Liver (tissue), 9 donors: ENCODE measurements around the gene TEX11. TPM values are rescaled to one million over a fixed set of nuclear protein-coding genes. Genes with fewer than 3 reads are reported as not detected.
"Not testable (repeated sequence)": the region's sequence is repeated elsewhere in the genome, so short reads cannot be mapped to it uniquely, and the experiment has no call there.

Source experiments
- DNase-seq: peaks from one replicate; pipeline ENCODE4 v3.0.0-alpha.2; 2017; ENCODE audit warnings: low spot score
- H3K27ac ChIP-seq, 2 donors: one replicate each; pipeline ENCODE4 v1.7.0; 2013; ENCODE audit warnings: inconsistent platforms in 2 of 2, low read length in 2 of 2, control low read depth in 1 of 2, low read depth in 1 of 2, mild to moderate bottlenecking in 1 of 2
- H3K27me3 ChIP-seq, 4 donors: one replicate each; pipeline versions ENCODE4 v1.6.1 to v1.7.0; 2013; ENCODE audit warnings: low read length in 3 of 4, inconsistent platforms in 1 of 4, mild to moderate bottlenecking in 1 of 4, moderate library complexity in 1 of 4; ENCODE audit not compliant: control insufficient read depth in 4 of 4, insufficient read depth in 4 of 4
- H3K36me3 ChIP-seq, 4 donors: one replicate each; pipeline versions ENCODE4 v1.6.1 to v1.7.0; 2013; ENCODE audit warnings: low read length in 3 of 4, mild to moderate bottlenecking in 3 of 4, low read depth in 1 of 4, moderate library complexity in 1 of 4; ENCODE audit not compliant: control insufficient read depth in 4 of 4, insufficient read depth in 3 of 4
- H3K4me1 ChIP-seq, 4 donors: one replicate each; pipeline versions ENCODE4 v1.6.1 to v1.7.0; 2013; ENCODE audit warnings: low read length in 3 of 4, mild to moderate bottlenecking in 3 of 4, moderate library complexity in 1 of 4; ENCODE audit not compliant: control insufficient read depth in 4 of 4, insufficient read depth in 4 of 4
- H3K4me3 ChIP-seq, 3 donors: one replicate each; pipeline versions ENCODE4 v1.6.1 to v1.7.0; 2013; ENCODE audit warnings: low read length in 3 of 3, control low read depth in 1 of 3, low read depth in 1 of 3, mild to moderate bottlenecking in 1 of 3
- H3K9ac ChIP-seq, 2 donors: one replicate each; pipeline ENCODE4 v1.7.0; 2013; ENCODE audit warnings: low read length in 2 of 2, mild to moderate bottlenecking in 2 of 2, moderate library complexity in 2 of 2, control low read depth in 1 of 2, low read depth in 1 of 2
- H3K9me3 ChIP-seq, 4 donors: one replicate each; pipeline versions ENCODE4 v1.6.1 to v1.7.0; 2013; ENCODE audit warnings: low read length in 3 of 4; ENCODE audit not compliant: control insufficient read depth in 4 of 4
- CTCF ChIP-seq: fragments of 150-350 bp; IDR thresholded peaks from 2 replicates; pipeline ENCODE4 v1.5.1; 2017; ENCODE audit warnings: improper control_type of control experiment, low read depth, low read length; ENCODE audit not compliant: missing input control
- EGR1 ChIP-seq, 2 donors: IDR thresholded peaks; 2 replicates each; pipeline ENCODE4 v1.6.1; 2016 to 2018; ENCODE audit warnings: antibody characterized with exemption in 2 of 2, low read depth in 2 of 2
- FOXA1 ChIP-seq: IDR thresholded peaks from 2 replicates; pipeline ENCODE4 v1.6.1; 2016; ENCODE audit warnings: antibody characterized with exemption
- HNF4A ChIP-seq, 2 donors: conservative IDR thresholded peaks; 2 replicates each; pipeline ENCODE4 v1.6.1; 2016; ENCODE audit warnings: antibody characterized with exemption in 2 of 2, mild to moderate bottlenecking in 2 of 2
- HNF4G ChIP-seq: IDR thresholded peaks from 2 replicates; pipeline ENCODE4 v1.6.1; 2016; ENCODE audit warnings: antibody characterized with exemption
- JUND ChIP-seq, 2 donors: IDR thresholded peaks; 2 replicates each; pipeline ENCODE4 v1.6.1; 2016; ENCODE audit warnings: antibody characterized with exemption in 2 of 2
- NR2F2 ChIP-seq: IDR thresholded peaks from 2 replicates; pipeline ENCODE4 v1.6.1; 2016; ENCODE audit warnings: antibody characterized with exemption
- RXRA ChIP-seq, 2 donors: IDR thresholded peaks; 2 replicates each; pipeline ENCODE4 v1.6.1; 2017 to 2018; ENCODE audit warnings: antibody characterized with exemption in 2 of 2, mild to moderate bottlenecking in 1 of 2
- SP1 ChIP-seq: IDR thresholded peaks from 2 replicates; pipeline ENCODE4 v1.6.1; 2018; ENCODE audit warnings: antibody characterized with exemption, mild to moderate bottlenecking
- YY1 ChIP-seq: IDR thresholded peaks from 2 replicates; pipeline ENCODE4 v1.6.1; 2016; ENCODE audit warnings: antibody characterized with exemption, mild to moderate bottlenecking
- ZBTB33 ChIP-seq: IDR thresholded peaks from 2 replicates; pipeline ENCODE4 v1.6.1; 2016; ENCODE audit warnings: antibody characterized with exemption
- WGBS: extraction: QIAGEN DNeasy Blood & Tissue Kit; methylation state at CpG from one replicate; pipeline ENCODE4 v1.1.7; 2013; 5-methylcytosine and 5-hydroxymethylcytosine counted together
- polyA plus RNA-seq, 2 donors: library from polyadenylated mRNA; stranded (reverse) in 1 of 2; unstranded in 1 of 2; fragments of 200-250 nt in 1 of 2; fragments of >200 nt in 1 of 2; fragmentation: Nextera tagmentation in 1 of 2; extraction: Ambion mirVana in 1 of 2; gene quantifications; one replicate each; pipeline versions ENCODE4 v1.2.1 to v1.2.3, GENCODE V29; 2013 to 2015
- total RNA-seq, 2 donors: library from RNA; depleted of rRNA; stranded (reverse); fragments of >200 nt; gene quantifications; one replicate each; pipeline ENCODE4 v1.2.3, GENCODE V29; 2014
- donor health status: healthy.
- donor health status: healthy.
- donor health status: healthy.
- donor health status: healthy.
- donor health status: healthy.

Gene TEX11
- total and polyA plus RNA-seq, 4 donors: 0.03 to 0.14 (median 0.08) TPM; not detected in 1

- 90% methylated on average over 4 of the region's 4 CpGs for WGBS
- DNase-seq: no peak
- H3K36me3 ChIP-seq: no peaks in the 10 kb centered on the region
- no peak overlapping the region for H3K27ac ChIP-seq
- no peaks in the 10 kb centered on the region for H3K27me3 ChIP-seq
- TF ChIP-seq YY1 (no peak), ZBTB33 (no peak), CTCF (no peak), RXRA (IDR thresholded peaks at IDR 0.05) (no peak), EGR1 (IDR thresholded peaks at IDR 0.05; ENCODE audit: low read depth in 2 of 2) (no peak), JUND (IDR thresholded peaks at IDR 0.05) (no peak), HNF4G (no peak), SP1 (no peak), FOXA1 (no peak), NR2F2 (no peak)
- no peak overlapping the region for H3K9ac ChIP-seq
- peaks cover 0 to 2% (median 0%) of the 10 kb centered on the region in 4 donors for H3K9me3 ChIP-seq
- H3K4me1 ChIP-seq: no peaks in the 10 kb centered on the region
- no peak overlapping the region for H3K4me3 ChIP-seq
Measured at GRCh38 chrX:70577442-70577841, 331.1 kb downstream of the TEX11 start.

GRCh38 chrX:70569922-70570576 lies 338.5 kb downstream of the TEX11 start:
- H3K36me3 ChIP-seq: not testable (repeated sequence)

GRCh38 chrX:70554948-70555347 lies 353.6 kb downstream of the TEX11 start:
- Histone ChIP-seq H3K36me3 (no peaks in the 10 kb centered on the region), H3K27ac (no peak overlapping the region), H3K27me3 (no peaks in the 10 kb centered on the region), H3K9me3 (peaks cover 0 to 4% (median 1%) of the 10 kb centered on the region in 4 donors), H3K9ac (no peak overlapping the region), H3K4me1 (peaks cover 0 to 4% (median 0%) of the 10 kb centered on the region in 4 donors), H3K4me3 (no peak overlapping the region)
- no peak for DNase-seq
- 38% methylated on average over 5 of the region's 5 CpGs for WGBS
- peak in 1 of 2 donors; percentile 15 for TF ChIP-seq HNF4A (conservative IDR thresholded peaks at IDR 0.05)
- TF ChIP-seq RXRA (IDR thresholded peaks at IDR 0.05): no peak
- peak; percentile 44 for TF ChIP-seq YY1

More at GRCh38 chrX:70569922-70570576, 338.5 kb downstream of the TEX11 start:
- 91% methylated on average over 21 of the region's 21 CpGs for WGBS
- not testable (repeated sequence) for H3K9me3 ChIP-seq, H3K27me3 ChIP-seq, DNase-seq, H3K9ac ChIP-seq, H3K4me1 ChIP-seq, H3K27ac ChIP-seq, H3K4me3 ChIP-seq
